NCI-H345 treated with DMSO at 0.1 percent for 48 hours (cell line): Measurements from ENCODE around the gene TRMT61B.

Source experiments
- DNase-seq: peaks from one replicate; lab custom pipeline; 2025; ENCODE audit not compliant: unreplicated experiment; lab: John Stamatoyannopoulos, UW

TRMT61B gene

DNA sequence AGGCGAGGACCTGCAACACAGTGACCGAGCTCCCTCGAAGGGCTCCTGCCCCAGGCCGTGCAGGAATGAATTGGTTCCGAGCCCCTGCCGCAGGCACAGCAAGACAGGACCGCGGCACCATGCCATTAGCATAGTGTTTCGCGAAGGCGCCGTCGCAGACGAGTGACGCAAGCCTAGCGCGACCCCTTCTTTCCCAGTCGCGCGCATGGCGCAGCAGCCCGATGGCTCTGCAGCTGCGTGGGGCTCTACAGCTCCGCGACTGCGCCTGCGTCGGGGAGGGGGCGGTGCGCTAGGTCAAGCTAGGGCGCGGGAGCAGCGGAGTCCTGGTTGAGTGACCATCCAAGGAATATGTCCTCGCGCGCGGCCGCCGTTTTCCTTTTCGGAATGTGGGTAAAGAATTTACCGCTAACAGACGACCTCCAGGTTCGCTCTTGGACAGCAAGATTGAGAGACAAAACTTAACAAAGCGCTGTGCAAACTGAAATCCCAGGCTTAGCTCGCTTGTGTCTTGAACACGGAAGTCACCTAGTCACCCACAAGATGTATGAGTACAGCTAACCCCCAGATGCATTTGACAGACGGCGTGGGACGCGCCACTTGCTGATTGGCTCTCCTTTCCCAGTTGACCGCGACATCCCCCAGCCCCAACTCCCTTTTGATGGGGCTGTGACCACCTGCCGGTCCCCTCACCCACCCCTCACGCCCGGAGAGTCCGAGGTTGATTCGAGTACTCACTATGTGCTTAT, at the start of gene TRMT61B:
TRMT61B (minus strand) TSS at position 164 of the 746 bp plus-strand sequence; CDS start at position 132, 32 bp downstream.
- peak; percentile 95 for DNase-seq

GRCh38 chr2:28915939-28916338, 45.8 kb upstream of the TRMT61B start:
- DNase-seq = no peak

DNA sequence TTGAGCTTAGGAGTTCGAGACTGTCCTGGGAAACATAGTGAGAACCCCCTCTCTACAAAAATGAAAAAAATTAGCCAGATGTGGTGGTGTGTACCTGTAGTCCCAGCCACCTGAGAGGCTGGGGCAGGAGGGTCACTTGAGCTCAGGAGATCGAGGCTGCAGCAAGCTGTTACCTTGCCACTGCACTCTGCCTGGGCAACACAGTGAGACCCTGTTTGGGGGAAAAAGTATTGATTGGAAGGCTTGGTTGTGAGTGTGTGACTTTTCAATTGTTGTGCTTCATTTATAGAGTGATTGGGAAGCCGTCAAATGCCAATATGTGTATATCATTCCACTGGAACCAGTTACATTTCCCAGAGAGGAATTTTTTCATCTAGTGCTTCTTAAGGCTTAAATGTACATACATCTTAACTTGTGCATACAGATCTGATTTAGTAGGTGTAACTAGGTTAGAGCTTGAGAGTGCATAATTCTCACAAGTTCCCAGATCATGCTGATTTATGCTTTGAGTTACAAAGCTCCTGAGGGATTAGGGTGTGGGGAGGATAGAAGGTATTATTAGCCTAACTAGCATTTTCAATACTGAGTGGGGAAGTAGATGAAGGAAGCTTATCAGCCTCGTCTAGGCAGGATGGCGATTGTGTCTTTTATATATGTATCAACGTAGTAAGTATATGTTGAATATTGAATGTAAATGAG, 39.7 kb upstream of the TRMT61B start:
- DNase-seq = no peak

GRCh38 chr2:28908172-28908571, 38.1 kb upstream of the TRMT61B start:
- no peak for DNase-seq

- DNase-seq = no peak
Observed at GRCh38 chr2:28906821-28907220, 36.7 kb upstream of the TRMT61B start.

- no peak for DNase-seq
Observed at GRCh38 chr2:28906376-28906775, 36.3 kb upstream of the TRMT61B start.

DNA sequence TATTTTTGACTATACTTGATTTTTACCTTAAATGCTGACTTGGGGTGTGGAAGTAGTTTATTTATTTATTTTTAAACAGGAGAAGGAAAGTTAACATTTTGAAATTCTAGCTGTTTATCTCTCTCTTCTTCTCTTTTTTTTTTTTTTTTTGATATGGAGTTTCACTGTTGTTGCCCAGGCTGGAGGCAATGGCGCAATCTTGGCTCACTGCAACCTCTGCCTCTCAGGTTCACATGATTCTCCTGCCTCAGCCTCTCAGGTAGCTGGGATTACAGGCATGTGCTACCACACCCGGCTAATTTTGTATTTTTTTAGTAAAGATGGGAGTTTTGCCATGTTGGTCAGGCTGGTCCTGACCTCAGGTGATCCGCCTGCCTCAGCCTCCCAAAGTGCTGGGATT, 35.4 kb upstream of the TRMT61B start:
- DNase-seq = no peak

GRCh38 chr2:28904802-28905457, 34.8 kb upstream of the TRMT61B start:
- DNase-seq = no peak

- no peak for DNase-seq
Observed at GRCh38 chr2:28904295-28904694, 34.2 kb upstream of the TRMT61B start.

DNA sequence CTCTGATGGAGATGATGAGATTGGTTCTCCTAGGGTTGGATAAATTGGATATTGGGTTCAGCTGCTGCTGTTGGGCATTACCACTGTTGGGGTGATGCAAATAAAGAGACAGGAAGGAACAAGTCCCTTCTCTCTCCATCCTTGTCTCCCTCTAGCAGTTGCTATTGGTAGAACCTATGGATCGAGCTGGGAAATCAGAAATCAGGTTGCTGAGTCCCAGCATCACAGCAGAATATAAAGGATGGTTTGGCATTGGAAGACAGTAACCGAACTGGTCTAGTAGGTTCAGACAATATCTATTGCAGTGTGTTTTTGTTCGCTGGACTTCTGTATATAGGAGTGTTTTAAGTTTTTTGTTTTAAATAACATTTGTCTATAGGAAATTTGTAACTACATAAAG, 32.5 kb upstream of the TRMT61B start:
- DNase-seq = no peak

- no peak for DNase-seq
Observed at GRCh38 chr2:28901841-28902240, 31.7 kb upstream of the TRMT61B start.

- DNase-seq = no peak
Observed at GRCh38 chr2:28901202-28901601, 31.1 kb upstream of the TRMT61B start.

- DNase-seq = no peak
Observed at GRCh38 chr2:28898048-28898447, 27.9 kb upstream of the TRMT61B start.

DNA sequence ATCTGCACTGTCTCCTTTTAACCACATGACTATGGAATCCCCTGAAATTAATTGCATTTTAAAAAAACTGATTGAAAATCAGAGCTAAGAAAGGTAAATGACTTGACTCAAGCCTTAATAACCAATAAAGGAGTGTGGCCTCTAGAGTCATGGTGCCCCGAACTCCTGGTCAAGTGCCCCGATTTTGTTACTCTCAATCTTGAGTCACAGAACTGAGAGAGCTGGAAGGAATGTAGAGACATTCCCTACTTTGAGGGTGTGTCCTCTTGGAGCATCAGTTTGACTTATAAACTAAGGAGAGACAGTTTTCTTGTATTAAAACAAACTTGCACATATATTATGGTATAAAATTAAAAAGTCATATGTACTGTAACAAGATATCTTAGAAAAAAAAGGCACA, 26.8 kb upstream of the TRMT61B start:
- no peak for DNase-seq

DNA sequence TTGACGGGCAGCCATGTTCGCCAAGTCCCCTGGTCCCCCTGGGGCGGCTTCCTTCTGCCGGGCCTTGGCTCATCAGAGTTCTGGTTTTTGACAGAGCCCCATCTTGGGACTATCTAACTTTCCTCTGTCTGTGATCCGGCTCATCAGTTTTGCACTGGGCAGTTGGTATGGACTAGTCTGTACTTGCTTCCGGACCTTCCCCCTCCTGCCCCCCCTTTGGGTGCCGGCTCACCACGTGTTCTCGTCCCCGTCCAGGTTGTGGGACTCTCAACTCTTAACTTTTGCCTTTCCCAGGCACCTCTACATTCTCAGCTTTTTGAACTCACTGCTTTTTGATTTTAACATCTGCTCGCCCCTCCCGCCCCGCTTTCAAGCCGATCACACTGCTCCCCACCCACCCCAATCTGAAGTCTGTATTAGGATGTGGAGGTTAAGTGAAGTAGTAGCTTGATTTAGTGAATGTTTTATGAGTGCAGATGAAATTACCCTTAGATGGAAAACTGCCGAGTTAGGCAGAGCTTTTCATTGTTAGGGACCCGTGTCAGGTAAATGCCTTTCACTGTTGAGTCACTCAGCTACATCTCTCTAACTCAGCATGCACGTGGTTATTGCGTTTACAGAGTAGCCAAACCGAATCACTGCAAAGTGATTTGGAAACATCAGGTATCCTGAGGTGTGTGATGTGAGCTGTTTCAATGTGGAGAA, 25.2 kb upstream of the TRMT61B start:
- no peak for DNase-seq

- peak; percentile 99 for DNase-seq
Observed at GRCh38 chr2:28894470-28895188, 24.5 kb upstream of the TRMT61B start, which contains the start of gene WDR43. Gene WDR43, plus strand, starts transcription at chr2:28894667. Its CDS starts 32 bp downstream, at chr2:28894699.

DNA sequence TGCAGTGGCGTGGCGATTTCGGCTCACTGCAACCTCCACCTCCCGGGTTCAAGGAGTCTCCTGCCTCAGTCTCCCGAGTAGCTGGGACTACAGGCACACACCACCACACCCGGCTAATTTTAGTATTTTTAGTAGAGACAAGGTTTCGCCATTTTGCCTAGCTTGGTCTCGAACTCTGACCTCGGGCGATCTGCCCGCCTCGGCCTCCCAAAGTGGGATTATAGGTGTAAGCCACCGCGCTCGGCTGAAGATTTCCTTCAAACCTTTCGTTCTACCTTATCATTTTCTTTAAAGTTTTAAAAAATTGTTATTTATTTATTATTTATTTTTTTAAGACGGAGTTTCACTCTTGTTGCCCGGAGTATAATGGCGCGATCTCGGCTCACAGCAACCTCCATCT, 23.4 kb upstream of the TRMT61B start:
- DNase-seq = no peak

DNA sequence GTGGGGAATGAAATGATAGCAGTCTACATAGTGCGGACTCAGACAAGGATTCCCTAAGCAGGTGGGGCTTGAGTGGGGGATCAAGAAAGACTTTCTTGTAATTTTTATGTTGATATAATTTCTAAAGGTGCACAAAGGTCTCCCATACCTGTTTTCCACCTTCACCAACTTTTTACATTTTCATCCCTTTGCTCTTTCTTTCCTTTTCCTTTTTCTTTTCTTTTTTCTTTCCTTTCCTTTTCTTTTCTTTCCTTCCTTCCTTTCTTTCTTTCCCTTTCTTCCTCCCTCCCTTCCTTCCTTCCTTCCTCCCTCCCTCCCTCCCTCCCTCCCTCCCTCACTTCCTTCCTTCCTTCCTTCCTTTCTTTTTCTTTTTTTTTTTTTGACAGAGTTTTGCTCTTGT, 10.1 kb upstream of the TRMT61B start:
- no peak for DNase-seq

DNA sequence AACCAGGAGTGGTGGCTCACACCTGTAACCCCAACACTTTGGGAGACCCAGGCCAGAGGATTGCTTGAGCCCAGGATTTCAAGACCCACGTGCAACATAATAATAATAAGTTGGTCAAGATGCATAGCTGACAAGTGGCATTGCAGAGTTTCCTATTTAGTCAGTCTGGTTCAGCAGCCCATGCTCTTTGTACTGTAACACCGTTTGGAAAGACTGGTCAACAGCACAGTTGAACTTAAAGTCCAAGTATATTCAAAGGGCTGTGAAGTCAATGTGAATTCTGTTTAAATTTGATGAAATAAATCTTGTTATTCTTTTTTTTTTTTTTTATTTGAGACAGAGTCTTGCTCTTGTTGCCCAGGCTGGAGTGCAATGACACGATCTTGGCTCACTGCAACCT, 1.5 kb upstream of the TRMT61B start:
- DNase-seq = no peak

DNA sequence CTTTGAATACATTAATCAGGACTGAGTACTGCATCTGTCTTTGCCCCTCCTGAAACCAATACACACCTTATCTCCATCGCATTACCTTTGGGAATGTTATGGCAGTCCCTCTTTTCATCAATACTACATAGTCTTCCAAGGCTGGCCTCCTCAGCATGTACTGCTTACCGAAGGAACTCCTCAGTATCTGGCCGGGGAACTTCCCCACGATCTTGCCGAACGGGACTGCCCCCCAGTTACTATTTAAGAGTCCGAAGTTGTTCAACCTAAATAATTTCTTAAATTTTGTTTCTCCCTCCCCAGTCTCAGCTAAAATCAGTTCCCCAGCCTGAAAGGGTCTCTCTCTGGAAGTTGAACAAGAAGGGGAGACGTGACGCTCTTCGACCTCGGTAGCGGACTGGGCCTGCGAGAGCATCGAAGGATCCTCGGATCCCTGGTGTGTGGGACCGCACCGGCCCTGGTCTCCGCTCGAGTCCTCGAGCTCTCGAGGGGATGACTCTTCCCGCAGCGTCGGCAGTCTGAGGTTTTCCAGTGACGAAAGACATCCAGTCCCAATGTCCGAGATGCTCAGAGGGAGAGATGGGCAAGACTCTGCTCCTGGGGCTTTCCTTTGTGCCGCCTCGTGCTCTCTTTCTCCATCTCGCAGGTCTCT, 489 bp downstream of the TRMT61B start:
- DNase-seq = no peak
